Neural progenitor cell (in vitro differentiated cells): ENCODE data around the gene TCF4. TPM values are rescaled to one million over a fixed set of nuclear protein-coding genes. Genes with fewer than 3 reads are reported as not detected.
A peak's percentile ranks its signal among the peaks of the same experiment; 100 is the strongest.

Experiments
- DNase-seq: peaks from one replicate; pipeline ENCODE4 v3.0.0-alpha.2; 2016; ENCODE audit warnings: low spot score
- H2AFZ ChIP-seq: fragments of 200-600 bp; sonication (generic); replicated peaks from 2 replicates; pipeline ENCODE4 v1.6.1; 2016; ENCODE audit warnings: antibody characterized with exemption
- H3F3A ChIP-seq: fragments of 200-600 bp; sonication (generic); 2 replicates; pipeline ENCODE4 v1.6.1; 2016; ENCODE audit warnings: antibody characterized with exemption, low read depth
- H3K27ac ChIP-seq: fragments of 200-600 bp; sonication (generic); 2 replicates; pipeline ENCODE4 v1.5.1; 2016; ENCODE audit warnings: mild to moderate bottlenecking
- H3K27me3 ChIP-seq: fragments of 200-600 bp; sonication (generic); 2 replicates; pipeline ENCODE4 v1.6.1; 2016; ENCODE audit warnings: mild to moderate bottlenecking, moderate library complexity
- H3K36me3 ChIP-seq: fragments of 200-600 bp; sonication (generic); 2 replicates; pipeline ENCODE4 v1.5.1; 2016
- H3K4me1 ChIP-seq: fragments of 200-600 bp; sonication (generic); 2 replicates; pipeline ENCODE4 v1.6.1; 2016; ENCODE audit warnings: mixed run types
- H3K4me2 ChIP-seq: fragments of 200-600 bp; sonication (generic); 2 replicates; pipeline ENCODE4 v1.6.1; 2016
- H3K4me3 ChIP-seq: fragments of 200-600 bp; sonication (generic); 2 replicates; pipeline ENCODE4 v1.5.1; 2016
- H3K79me2 ChIP-seq: fragments of 200-600 bp; sonication (generic); 2 replicates; pipeline ENCODE4 v1.6.1; 2016; ENCODE audit warnings: low read depth
- H3K9ac ChIP-seq: fragments of 200-600 bp; sonication (generic); 2 replicates; pipeline ENCODE4 v1.6.1; 2016
- H3K9me3 ChIP-seq: fragments of 200-600 bp; sonication (generic); 2 replicates; pipeline ENCODE4 v1.5.1; 2016; ENCODE audit warnings: low read depth
- H4K20me1 ChIP-seq: fragments of 200-600 bp; sonication (generic); 2 replicates; pipeline ENCODE4 v1.6.1; 2016; ENCODE audit warnings: low read depth
- H3K27ac Mint-ChIP-seq: 3 replicates; pipeline ENCODE4 v1.8.0; 2021; ENCODE audit warnings: mixed read lengths
- H3K27me3 Mint-ChIP-seq: 2 replicates; pipeline ENCODE4 v1.8.0; 2022; ENCODE audit warnings: low read depth, mild to moderate bottlenecking, inconsistent platforms, moderate library complexity, mixed read lengths; ENCODE audit not compliant: insufficient read depth
- H3K36me3 Mint-ChIP-seq: 3 replicates; pipeline ENCODE4 v1.8.0; 2021; ENCODE audit warnings: mixed read lengths
- H3K4me1 Mint-ChIP-seq: 3 replicates; pipeline ENCODE4 v1.8.0; 2021; ENCODE audit warnings: mixed read lengths
- H3K4me3 Mint-ChIP-seq: 3 replicates; pipeline ENCODE4 v1.8.0; 2021; ENCODE audit warnings: mild to moderate bottlenecking, moderate library complexity, mixed read lengths
- H3K9me3 Mint-ChIP-seq: 3 replicates; pipeline ENCODE4 v1.8.0; 2020; ENCODE audit warnings: mixed read lengths
- CTCF ChIP-seq: fragments of 200-600 bp; sonication (generic); IDR thresholded peaks from 2 replicates; pipeline ENCODE4 v1.5.1; 2017; ENCODE audit warnings: antibody characterized with exemption, mild to moderate bottlenecking
- EZH2 ChIP-seq: fragments of 200-600 bp; sonication (generic); IDR thresholded peaks from 2 replicates; pipeline ENCODE4 v1.6.1; 2017; ENCODE audit warnings: antibody characterized with exemption, mild to moderate bottlenecking, moderate library complexity
- EZH2phosphoT487 ChIP-seq: fragments of 200-600 bp; sonication (generic); IDR thresholded peaks from 2 replicates; pipeline ENCODE4 v1.6.1; 2017; ENCODE audit warnings: antibody characterized with exemption
- total RNA-seq: library from RNA; depleted of rRNA; stranded (reverse); fragments of >200 nt; gene quantifications from 2 replicates; pipeline ENCODE4 v1.2.3, GENCODE V29; 2015; ENCODE audit warnings: low replicate concordance

The TCF4 gene
- total RNA-seq, 1 donor from 2014 or later: 161 TPM

GRCh38 chr18:55610506-55610905 is 22.5 kb upstream of the TCF4 start:
- Histone ChIP-seq H3K9me3 (no peaks in the 10 kb centered on the region), H3K79me2 (no peaks in the 10 kb centered on the region), H3F3A (no peaks in the 10 kb centered on the region), H3K4me3 (no peak overlapping the region), H3K4me1 (no peaks in the 10 kb centered on the region), H3K9ac (no peak overlapping the region), H3K4me2 (no peak overlapping the region), H3K36me3 (no peaks in the 10 kb centered on the region), H4K20me1 (no peaks in the 10 kb centered on the region), H3K27me3 (no peaks in the 10 kb centered on the region), H3K27ac (no peak overlapping the region), H2AFZ (peak overlapping the region; percentile 42)
- Mint-ChIP-seq H3K27ac (no peak overlapping the region), H3K4me3 (no peak overlapping the region), H3K4me1 (peaks cover 2% of the 10 kb centered on the region), H3K36me3 (no peaks in the 10 kb centered on the region), H3K9me3 (peaks cover 2% of the 10 kb centered on the region), H3K27me3 (peaks cover under 1% of the 10 kb centered on the region)
- DNase-seq: no peak
- no peak for TF ChIP-seq CTCF
- no peak for TF ChIP-seq EZH2
- no peak for TF ChIP-seq EZH2phosphoT487

DNA sequence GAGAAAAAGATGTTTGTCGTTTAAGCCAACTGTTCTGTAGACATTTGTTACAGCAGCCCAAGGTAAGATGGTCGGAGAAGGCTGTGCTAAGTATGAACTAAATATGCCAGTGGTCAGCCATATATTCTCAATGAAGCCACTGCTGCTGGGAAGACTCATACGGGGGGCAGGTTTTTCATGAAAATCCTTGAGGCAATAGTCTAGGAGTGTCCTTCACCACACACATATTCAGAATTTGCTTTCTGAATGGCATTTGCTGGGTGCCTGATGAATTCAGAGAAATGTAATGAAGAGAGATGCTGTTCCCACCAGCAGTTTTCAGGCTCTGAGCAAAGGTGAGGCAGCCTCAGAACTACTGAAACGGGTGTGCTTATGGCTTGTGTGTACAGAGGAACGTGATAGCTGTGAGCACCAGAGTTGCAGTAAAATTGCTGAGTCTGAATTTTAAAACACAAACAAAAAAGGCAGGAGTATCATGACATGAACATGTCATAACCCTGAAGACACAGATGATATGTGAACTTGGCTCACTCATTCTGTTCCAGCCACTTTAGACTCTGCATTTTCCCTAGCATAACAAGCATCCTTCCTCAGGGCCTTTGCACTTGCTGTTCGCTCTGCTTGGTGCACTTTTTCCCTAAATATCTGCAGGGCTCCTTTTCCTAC is 21.3 kb upstream of the TCF4 start:
- no peaks in the 10 kb centered on the region for H3K4me1 ChIP-seq
- no peak overlapping the region for H3K4me3 ChIP-seq
- Mint-ChIP-seq H3K9me3 (no peaks in the 10 kb centered on the region), H3K4me1 (peaks cover 2% of the 10 kb centered on the region), H3K27me3 (peaks cover 3% of the 10 kb centered on the region), H3K27ac (no peak overlapping the region), H3K36me3 (no peaks in the 10 kb centered on the region), H3K4me3 (no peak overlapping the region)
- no peaks in the 10 kb centered on the region for H3F3A ChIP-seq
- no peak overlapping the region for H3K9ac ChIP-seq
- no peaks in the 10 kb centered on the region for H4K20me1 ChIP-seq
- H3K9me3 ChIP-seq: no peaks in the 10 kb centered on the region
- no peak overlapping the region for H2AFZ ChIP-seq
- H3K79me2 ChIP-seq: no peaks in the 10 kb centered on the region
- H3K27ac ChIP-seq: no peak overlapping the region
- no peaks in the 10 kb centered on the region for H3K36me3 ChIP-seq
- TF ChIP-seq EZH2phosphoT487 (no peak), CTCF (no peak), EZH2 (no peak)
- no peaks in the 10 kb centered on the region for H3K27me3 ChIP-seq
- H3K4me2 ChIP-seq: no peak overlapping the region
- DNase-seq: no peak

DNA sequence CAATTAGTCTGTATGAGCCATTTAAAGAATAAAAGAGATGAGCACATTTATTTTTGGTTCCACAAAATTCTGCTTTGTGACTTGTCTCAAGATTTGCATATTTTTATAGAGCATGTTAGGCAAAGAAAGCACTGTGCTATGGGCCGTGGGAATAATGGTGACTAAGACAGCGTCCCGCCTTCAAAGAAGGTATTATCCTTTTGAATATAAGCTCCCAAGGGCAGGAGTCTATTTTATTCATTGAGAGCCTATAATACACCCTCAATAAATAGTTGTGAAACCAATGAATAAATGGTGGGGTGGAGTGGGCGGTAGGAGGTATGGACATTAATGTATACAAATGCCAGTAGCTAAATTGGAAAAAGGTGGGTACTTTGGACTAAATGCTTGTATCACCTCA is 20.5 kb upstream of the TCF4 start:
- Histone ChIP-seq H3K79me2 (no peaks in the 10 kb centered on the region), H3K4me1 (no peaks in the 10 kb centered on the region), H3K27ac (no peak overlapping the region), H3K4me2 (no peak overlapping the region), H3K4me3 (no peak overlapping the region), H2AFZ (no peak overlapping the region), H3K9me3 (no peaks in the 10 kb centered on the region), H3K36me3 (no peaks in the 10 kb centered on the region), H3K27me3 (no peaks in the 10 kb centered on the region), H3K9ac (no peak overlapping the region), H3F3A (no peaks in the 10 kb centered on the region), H4K20me1 (no peaks in the 10 kb centered on the region)
- TF ChIP-seq CTCF (no peak), EZH2phosphoT487 (no peak), EZH2 (no peak)
- no peak for DNase-seq
- Mint-ChIP-seq H3K9me3 (no peaks in the 10 kb centered on the region), H3K4me3 (no peak overlapping the region), H3K27me3 (peaks cover 3% of the 10 kb centered on the region), H3K27ac (no peak overlapping the region), H3K36me3 (no peaks in the 10 kb centered on the region), H3K4me1 (peaks cover 2% of the 10 kb centered on the region)
